ENCODE results near the gene ADORA1.

DNA sequence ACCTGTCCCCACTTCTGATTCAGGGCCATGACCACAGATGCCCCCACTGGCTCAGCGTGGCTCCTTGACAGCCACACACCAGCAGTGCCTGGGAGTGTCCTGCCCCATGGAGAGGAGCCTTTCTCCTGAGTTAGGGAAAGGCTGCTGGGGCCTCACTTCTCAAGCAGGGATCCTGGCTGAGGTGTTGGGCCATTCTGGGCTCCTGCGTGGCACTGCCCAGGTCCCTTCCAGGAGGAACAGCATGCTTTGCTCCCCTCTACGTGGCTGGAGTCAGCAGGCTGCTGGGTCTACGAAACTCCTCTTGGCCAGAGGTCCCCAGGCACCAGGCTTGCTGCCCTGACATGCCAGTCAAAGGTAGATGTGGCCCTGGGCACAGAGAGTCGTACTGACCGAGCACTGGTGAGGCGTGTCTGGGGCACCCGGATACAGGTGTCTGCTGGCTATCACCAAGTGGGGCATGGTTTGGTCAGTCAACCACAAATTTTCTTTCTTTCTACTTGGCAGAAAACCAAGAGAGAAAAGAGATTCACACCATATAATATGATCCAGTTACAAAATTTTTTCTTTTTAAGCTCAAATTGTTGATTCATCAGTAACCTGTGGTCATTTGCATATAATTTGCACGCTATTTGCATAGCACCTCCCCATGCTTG is 4.1 kb downstream of the ADORA1 start:
- TF ChIP-seq, protein P1, sequence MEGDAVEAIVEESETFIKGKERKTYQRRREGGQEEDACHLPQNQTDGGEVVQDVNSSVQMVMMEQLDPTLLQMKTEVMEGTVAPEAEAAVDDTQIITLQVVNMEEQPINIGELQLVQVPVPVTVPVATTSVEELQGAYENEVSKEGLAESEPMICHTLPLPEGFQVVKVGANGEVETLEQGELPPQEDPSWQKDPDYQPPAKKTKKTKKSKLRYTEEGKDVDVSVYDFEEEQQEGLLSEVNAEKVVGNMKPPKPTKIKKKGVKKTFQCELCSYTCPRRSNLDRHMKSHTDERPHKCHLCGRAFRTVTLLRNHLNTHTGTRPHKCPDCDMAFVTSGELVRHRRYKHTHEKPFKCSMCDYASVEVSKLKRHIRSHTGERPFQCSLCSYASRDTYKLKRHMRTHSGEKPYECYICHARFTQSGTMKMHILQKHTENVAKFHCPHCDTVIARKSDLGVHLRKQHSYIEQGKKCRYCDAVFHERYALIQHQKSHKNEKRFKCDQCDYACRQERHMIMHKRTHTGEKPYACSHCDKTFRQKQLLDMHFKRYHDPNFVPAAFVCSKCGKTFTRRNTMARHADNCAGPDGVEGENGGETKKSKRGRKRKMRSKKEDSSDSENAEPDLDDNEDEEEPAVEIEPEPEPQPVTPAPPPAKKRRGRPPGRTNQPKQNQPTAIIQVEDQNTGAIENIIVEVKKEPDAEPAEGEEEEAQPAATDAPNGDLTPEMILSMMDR (IDR thresholded peaks at IDR 0.05; ENCODE audit: low read length) = no peak
- TF ChIP-seq EZH2phosphoT487 (IDR thresholded peaks at IDR 0.05; ENCODE audit: low read length) = no peak
- TF ChIP-seq EZH2 (optimal IDR thresholded peaks at IDR 0.05; ENCODE audit: low read depth, low read length) = no peak

Data from MM.1S (cell line).